Measurements from ENCODE around the gene FLYWCH2.

FLYWCH2 gene

DNA sequence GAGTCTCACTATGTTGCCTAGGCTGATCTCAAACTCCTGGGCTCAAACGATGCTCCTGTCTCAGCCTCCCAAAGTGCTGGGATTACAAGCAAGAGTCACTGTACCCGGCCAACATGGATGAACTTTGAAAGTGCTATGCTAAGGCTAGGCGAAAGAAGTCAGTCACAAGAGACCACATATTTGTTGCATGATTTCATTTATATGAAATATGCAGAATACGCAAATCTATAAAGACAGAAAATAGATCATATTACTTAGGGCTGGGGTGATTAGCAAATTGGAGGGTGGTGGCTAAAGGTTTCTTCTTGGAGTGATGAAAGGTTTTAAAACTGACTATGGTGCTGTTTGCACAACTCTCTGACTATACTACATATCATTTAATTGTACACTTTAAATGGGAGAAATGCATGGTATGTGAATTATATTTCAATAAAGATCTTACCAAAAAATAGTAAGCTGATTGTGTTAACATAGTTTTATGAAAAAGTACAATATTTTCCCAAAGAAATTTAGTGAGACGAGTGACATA, 27.5 kb downstream of the FLYWCH2 start:
- H3K9ac ChIP-seq (ENCODE audit: low read length), result no peak overlapping the region
- no peak overlapping the region for H3K27ac ChIP-seq (ENCODE audit: low read depth, low read length)
- no peaks in the 10 kb centered on the region for H3K9me2 ChIP-seq (replicated peaks; ENCODE audit: insufficient read depth, low read length)
- H3K27me3 ChIP-seq (ENCODE audit: low read length), result no peaks in the 10 kb centered on the region
- H3K36me3 ChIP-seq (ENCODE audit: low read length), result no peaks in the 10 kb centered on the region
- H4K20me1 ChIP-seq (ENCODE audit: low read depth, low read length), result no peaks in the 10 kb centered on the region
- no peak overlapping the region for H3K4me2 ChIP-seq (ENCODE audit: low read depth, low read length, poor library complexity, severe bottlenecking)
- H3K4me3 ChIP-seq (ENCODE audit: insufficient read depth, low read length, poor library complexity, severe bottlenecking), result no peak overlapping the region
- H3K9me3 ChIP-seq (ENCODE audit: insufficient read depth, low read length), result no peaks in the 10 kb centered on the region
- peaks cover 13% of the 10 kb centered on the region for H3F3A ChIP-seq (ENCODE audit: insufficient read depth)
- no peak overlapping the region for H2AFZ ChIP-seq (ENCODE audit: low read depth, low read length, severe bottlenecking)
- TF ChIP-seq, protein P1, sequence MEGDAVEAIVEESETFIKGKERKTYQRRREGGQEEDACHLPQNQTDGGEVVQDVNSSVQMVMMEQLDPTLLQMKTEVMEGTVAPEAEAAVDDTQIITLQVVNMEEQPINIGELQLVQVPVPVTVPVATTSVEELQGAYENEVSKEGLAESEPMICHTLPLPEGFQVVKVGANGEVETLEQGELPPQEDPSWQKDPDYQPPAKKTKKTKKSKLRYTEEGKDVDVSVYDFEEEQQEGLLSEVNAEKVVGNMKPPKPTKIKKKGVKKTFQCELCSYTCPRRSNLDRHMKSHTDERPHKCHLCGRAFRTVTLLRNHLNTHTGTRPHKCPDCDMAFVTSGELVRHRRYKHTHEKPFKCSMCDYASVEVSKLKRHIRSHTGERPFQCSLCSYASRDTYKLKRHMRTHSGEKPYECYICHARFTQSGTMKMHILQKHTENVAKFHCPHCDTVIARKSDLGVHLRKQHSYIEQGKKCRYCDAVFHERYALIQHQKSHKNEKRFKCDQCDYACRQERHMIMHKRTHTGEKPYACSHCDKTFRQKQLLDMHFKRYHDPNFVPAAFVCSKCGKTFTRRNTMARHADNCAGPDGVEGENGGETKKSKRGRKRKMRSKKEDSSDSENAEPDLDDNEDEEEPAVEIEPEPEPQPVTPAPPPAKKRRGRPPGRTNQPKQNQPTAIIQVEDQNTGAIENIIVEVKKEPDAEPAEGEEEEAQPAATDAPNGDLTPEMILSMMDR (IDR thresholded peaks at IDR 0.05; ENCODE audit: insufficient read depth, low read length, poor library complexity, severe bottlenecking), result no peak
- no peak for TF ChIP-seq EZH2phosphoT487 (conservative IDR thresholded peaks at IDR 0.05; ENCODE audit: low read length)
- peaks cover 10% of the 10 kb centered on the region; the same call in 1 of the 2 replicates for H3K79me2 ChIP-seq (ENCODE audit: insufficient read depth, low read length)

DNA sequence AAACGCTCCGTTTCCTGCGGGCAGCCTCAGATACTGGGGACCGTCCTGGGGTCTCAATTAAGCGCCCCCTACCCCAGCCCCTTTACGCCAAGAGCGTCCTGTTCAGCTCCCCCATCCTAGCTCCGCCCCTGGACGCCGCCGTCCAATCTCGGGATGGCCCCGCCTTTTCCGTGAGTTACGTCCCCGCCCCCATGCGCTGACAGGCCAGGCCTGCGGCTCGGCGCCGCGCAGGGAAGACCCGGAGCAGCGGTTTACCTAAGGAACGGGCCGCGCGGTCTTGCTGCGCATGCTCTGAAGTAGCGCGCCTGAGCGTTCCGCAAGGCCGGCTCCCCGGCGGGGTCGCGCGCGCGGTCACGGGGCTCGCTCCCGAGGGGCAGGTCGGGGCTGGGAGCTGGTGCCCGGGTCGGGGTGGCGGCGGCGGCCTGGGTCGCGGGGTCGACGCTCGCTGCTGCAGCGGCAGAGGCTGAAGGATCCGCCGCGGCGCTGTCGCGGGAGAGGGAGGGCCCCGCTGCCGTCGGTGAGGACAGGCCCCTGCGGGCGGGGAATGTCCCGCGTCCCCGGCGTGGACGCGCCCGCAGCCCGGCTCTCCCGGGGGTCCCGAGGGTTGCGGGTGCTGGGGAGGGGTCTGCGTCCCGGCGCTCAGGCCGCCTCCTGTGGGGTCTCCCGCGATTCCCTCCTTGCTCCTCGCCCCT, 28.8 kb downstream of the FLYWCH2 start, which contains the start of gene FLYWCH1:
FLYWCH1 (plus strand) TSS at position 294 of the 692 bp plus-strand sequence. CDS start 17,755 bp downstream, outside the sequence.
- Histone ChIP-seq H3K27me3 (ENCODE audit: low read length) (no peaks in the 10 kb centered on the region), H3K36me3 (ENCODE audit: low read length) (no peaks in the 10 kb centered on the region), H4K20me1 (ENCODE audit: low read depth, low read length) (no peaks in the 10 kb centered on the region), H3K9me2 (replicated peaks; ENCODE audit: insufficient read depth, low read length) (no peaks in the 10 kb centered on the region), H3K9ac (ENCODE audit: low read length) (peak within 1 kb of the TSS; percentile 73), H3K4me2 (ENCODE audit: low read depth, low read length, poor library complexity, severe bottlenecking) (peak within 1 kb of the TSS; percentile 90), H3K79me2 (ENCODE audit: insufficient read depth, low read length) (peaks cover 10% of the 10 kb centered on the region; the same call in 1 of the 2 replicates), H3K9me3 (ENCODE audit: insufficient read depth, low read length) (no peaks in the 10 kb centered on the region), H3F3A (ENCODE audit: insufficient read depth) (peaks cover 8% of the 10 kb centered on the region), H3K4me3 (ENCODE audit: insufficient read depth, low read length, poor library complexity, severe bottlenecking) (peak within 1 kb of the TSS; percentile 88), H3K27ac (ENCODE audit: low read depth, low read length) (no peak within 1 kb of the TSS), H2AFZ (ENCODE audit: low read depth, low read length, severe bottlenecking) (peak within 1 kb of the TSS; percentile 84)
- no peak for TF ChIP-seq EZH2phosphoT487 (conservative IDR thresholded peaks at IDR 0.05; ENCODE audit: low read length)
- TF ChIP-seq, protein P1 (IDR thresholded peaks at IDR 0.05; ENCODE audit: insufficient read depth, low read length, poor library complexity, severe bottlenecking), result no peak

DNA sequence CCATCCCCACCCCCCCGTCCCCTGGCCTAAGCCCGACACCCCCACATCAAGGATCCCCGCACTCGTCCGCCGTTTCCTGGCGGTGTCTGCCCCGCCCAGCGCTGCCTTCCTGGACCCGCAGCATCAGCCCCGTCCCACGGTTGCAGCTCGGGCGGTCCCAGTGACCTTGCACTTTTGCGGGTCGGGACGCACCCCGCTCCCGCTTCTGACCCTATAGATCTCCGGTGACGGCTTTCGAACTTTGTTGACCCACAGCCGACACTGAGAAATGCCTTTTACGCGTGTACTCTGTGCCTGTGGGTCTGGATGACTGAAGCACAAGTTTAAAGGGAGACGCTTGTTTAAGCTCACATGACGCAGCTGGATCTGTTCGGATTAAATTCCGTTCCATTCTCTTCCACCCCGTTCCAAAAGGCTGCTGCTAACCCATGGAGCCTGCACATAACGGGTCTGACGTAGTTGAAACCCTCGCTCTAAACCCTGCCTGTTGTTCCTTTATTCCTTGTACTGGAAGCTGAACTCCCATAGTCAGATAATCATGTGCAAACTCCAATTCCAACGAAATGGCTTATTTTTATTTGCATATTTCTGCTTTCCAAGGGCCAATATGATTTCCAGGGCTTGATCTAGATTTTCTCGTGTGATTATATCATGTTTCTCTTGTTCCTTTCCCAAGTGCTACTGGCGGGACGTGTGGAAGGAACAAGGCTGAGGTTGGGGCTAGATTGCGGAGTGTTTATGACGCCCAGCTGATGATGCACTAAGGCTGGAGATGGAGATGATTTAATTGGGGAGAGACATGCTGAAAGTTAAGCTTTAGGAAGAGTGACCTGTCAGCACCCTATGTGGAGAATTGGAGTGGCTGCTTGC, 29.6 kb downstream of the FLYWCH2 start:
- Histone ChIP-seq H3K4me2 (ENCODE audit: low read depth, low read length, poor library complexity, severe bottlenecking) (peak overlapping the region; percentile 90), H3K4me3 (ENCODE audit: insufficient read depth, low read length, poor library complexity, severe bottlenecking) (peak overlapping the region; percentile 88), H3K9me3 (ENCODE audit: insufficient read depth, low read length) (no peaks in the 10 kb centered on the region), H3K36me3 (ENCODE audit: low read length) (no peaks in the 10 kb centered on the region), H2AFZ (ENCODE audit: low read depth, low read length, severe bottlenecking) (no peak overlapping the region), H4K20me1 (ENCODE audit: low read depth, low read length) (no peaks in the 10 kb centered on the region), H3K79me2 (ENCODE audit: insufficient read depth, low read length) (peaks cover 10% of the 10 kb centered on the region; the same call in 1 of the 2 replicates), H3K9ac (ENCODE audit: low read length) (peak overlapping the region; percentile 73), H3F3A (ENCODE audit: insufficient read depth) (peaks cover 8% of the 10 kb centered on the region), H3K27ac (ENCODE audit: low read depth, low read length) (no peak overlapping the region), H3K9me2 (replicated peaks; ENCODE audit: insufficient read depth, low read length) (no peaks in the 10 kb centered on the region), H3K27me3 (ENCODE audit: low read length) (no peaks in the 10 kb centered on the region)
- TF ChIP-seq, protein P1 (IDR thresholded peaks at IDR 0.05; ENCODE audit: insufficient read depth, low read length, poor library complexity, severe bottlenecking), result no peak
- TF ChIP-seq EZH2phosphoT487 (conservative IDR thresholded peaks at IDR 0.05; ENCODE audit: low read length), result no peak
